Measurements from ENCODE around the gene PSMB11.

DNA sequence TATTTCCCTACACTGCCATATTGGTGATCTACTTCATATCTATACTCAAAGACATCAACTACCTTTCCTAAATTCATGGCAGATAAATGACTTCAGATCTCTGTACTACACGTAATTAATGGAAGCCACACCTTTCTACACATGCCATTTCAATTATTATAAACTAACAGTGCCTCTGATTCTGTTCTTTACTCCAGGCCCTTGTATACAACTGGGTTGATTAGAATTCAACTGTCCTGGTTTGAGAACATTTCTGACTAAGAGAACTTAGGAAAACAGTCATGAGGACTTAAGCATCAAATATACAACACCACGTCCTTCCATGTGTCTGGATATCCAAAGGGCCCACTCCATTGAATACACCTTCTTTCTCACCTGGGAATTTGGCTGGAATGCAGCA lies 51.1 kb downstream of the PSMB11 start:
- TF ChIP-seq, protein P1, sequence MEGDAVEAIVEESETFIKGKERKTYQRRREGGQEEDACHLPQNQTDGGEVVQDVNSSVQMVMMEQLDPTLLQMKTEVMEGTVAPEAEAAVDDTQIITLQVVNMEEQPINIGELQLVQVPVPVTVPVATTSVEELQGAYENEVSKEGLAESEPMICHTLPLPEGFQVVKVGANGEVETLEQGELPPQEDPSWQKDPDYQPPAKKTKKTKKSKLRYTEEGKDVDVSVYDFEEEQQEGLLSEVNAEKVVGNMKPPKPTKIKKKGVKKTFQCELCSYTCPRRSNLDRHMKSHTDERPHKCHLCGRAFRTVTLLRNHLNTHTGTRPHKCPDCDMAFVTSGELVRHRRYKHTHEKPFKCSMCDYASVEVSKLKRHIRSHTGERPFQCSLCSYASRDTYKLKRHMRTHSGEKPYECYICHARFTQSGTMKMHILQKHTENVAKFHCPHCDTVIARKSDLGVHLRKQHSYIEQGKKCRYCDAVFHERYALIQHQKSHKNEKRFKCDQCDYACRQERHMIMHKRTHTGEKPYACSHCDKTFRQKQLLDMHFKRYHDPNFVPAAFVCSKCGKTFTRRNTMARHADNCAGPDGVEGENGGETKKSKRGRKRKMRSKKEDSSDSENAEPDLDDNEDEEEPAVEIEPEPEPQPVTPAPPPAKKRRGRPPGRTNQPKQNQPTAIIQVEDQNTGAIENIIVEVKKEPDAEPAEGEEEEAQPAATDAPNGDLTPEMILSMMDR (conservative IDR thresholded peaks at IDR 0.05; ENCODE audit: low read length) = no peak
- TF ChIP-seq EZH2phosphoT487 (IDR thresholded peaks at IDR 0.05; ENCODE audit: borderline replicate concordance) = no peak
